ENCODE results near the gene MEIS1.

The MEIS1 gene

GRCh38 chr2:66440708-66441497, 6.0 kb downstream of the MEIS1 start:
- H3K4me1 ChIP-seq (ENCODE audit: control insufficient read depth in 1 of 2, insufficient read depth in 1 of 2, low read depth in 1 of 2, low read length in 1 of 2) = peaks cover 9 to 21% of the 10 kb centered on the region in 2 experiments

DNA sequence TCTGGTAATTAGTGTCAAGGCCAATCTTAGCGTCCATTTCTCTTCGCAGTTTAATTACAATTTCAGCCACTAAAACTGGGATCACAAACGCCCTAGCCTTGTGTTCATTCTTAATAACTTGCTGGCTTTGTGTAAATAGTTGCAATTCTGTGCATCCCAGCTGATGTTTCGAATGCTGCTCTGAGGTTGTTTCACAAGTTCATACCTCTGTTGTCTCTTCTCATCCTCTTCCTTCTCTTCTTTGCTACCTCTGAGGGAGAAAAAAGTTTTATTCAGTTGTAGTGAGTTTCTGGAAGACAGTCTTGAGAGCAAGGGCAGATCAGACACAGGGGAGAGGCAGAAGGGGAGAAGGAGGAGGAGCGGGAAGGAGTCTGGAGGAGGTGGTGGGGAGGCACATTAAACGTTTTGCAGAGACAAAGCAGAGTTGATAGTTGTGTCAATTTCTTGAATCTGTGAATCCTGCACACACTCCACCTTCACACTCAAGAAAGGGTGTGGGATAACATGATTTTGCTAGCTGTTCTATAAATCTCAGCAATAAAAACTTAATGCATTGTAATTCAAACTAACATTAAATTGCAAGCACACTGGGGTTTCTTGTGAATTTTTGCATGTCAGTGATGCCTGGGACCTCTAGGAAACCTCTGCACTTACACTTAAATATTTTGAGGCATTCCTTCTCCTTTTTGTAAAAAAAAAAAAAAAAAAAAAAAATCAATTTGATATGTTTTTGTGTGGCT, 6.8 kb downstream of the MEIS1 start:
- peaks cover 9 to 29% of the 10 kb centered on the region in 2 experiments for H3K4me1 ChIP-seq (ENCODE audit: control insufficient read depth in 1 of 2, insufficient read depth in 1 of 2, low read depth in 1 of 2, low read length in 1 of 2)
- TF ChIP-seq CTCF (IDR thresholded peaks at IDR 0.05) = no peak
- H3K9me3 ChIP-seq = no peaks in the 10 kb centered on the region
- H3K4me3 ChIP-seq (ENCODE audit: low read depth in 1 of 2, low read length in 1 of 2) = no peak overlapping the region
- no peak overlapping the region for H3K27ac ChIP-seq
- H3K36me3 ChIP-seq = no peaks in the 10 kb centered on the region
- H3K27me3 ChIP-seq = peaks cover 100% of the 10 kb centered on the region

More at GRCh38 chr2:66440708-66441497, 6.0 kb downstream of the MEIS1 start:
- Histone ChIP-seq H3K9me3 (no peaks in the 10 kb centered on the region), H3K4me3 (ENCODE audit: low read depth in 1 of 2, low read length in 1 of 2) (no peak overlapping the region), H3K27me3 (peaks cover 100% of the 10 kb centered on the region), H3K36me3 (no peaks in the 10 kb centered on the region), H3K27ac (no peak overlapping the region)
- TF ChIP-seq CTCF (IDR thresholded peaks at IDR 0.05) = no peak

DNA sequence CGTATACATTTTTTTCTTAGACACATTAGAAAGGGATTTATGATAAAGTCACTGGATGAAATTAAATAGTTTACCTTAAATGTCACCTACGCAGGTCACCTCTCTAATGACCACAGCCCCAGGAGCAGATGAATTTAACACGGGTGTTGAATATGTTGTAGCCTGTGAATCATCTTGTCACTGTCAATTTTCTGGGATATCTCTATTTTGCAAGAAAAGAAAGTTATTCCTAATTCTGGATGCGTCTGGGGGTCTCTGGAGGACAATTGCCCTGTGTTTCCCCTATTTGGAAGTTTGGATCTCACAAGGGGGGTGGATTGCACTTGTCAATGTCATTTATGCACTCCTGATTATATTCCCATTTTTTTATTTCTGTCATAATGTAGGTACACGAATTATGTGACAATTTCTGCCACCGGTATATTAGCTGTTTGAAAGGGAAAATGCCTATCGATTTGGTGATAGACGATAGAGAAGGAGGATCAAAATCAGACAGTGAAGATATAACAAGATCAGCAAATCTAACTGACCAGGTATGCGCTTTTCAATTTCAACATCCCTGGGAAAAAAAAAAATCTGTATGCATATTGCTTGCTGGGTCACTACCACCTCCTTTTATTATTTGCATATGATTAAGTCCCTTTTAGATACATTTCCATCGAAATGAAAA, 7.7 kb downstream of the MEIS1 start:
- no peak overlapping the region for H3K27ac ChIP-seq
- H3K4me3 ChIP-seq (ENCODE audit: low read depth in 1 of 2, low read length in 1 of 2) = no peak overlapping the region
- H3K27me3 ChIP-seq = peaks cover 100% of the 10 kb centered on the region

DNA sequence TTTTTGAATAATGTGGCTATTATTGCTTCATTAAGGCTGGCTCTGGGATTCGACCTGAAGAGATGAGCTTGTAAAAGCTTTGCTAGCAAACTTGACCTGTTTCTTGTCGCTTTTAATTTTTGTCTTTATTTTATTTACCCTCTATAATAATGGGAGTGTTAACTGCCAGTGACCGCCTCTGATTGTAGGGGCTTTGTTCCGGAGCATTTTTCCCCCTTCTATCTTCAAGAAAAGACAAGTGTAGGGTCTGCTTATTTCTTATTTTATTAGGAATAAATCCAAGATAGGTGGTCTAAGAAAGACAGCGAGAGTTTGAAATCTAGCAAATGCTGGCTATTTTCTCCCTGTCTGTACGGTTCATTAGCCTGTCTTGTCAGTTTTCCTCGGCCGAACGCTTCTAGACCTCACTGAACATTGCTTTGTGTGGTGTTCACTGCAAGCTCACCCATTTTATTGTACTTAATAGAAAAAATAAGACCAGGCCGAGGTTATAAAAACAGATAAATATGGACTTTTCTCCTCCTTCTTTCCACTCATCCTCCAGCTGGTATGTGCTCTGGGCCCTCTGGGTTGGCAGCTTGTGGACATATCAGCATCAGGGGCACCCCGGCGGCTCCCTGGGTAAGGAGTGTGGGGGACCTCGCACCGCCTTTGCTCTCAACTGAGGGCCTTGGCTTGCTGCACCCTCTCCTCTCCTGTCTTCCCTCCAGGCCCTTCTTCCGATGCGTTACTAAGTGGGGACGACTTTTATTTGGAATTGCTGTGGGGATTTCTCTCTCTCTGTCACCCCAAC, 8.5 kb downstream of the MEIS1 start:
- Histone ChIP-seq H3K9me3 (no peaks in the 10 kb centered on the region), H3K36me3 (no peaks in the 10 kb centered on the region), H3K4me3 (ENCODE audit: low read depth in 1 of 2, low read length in 1 of 2) (no peak overlapping the region), H3K4me1 (ENCODE audit: control insufficient read depth in 1 of 2, insufficient read depth in 1 of 2, low read depth in 1 of 2, low read length in 1 of 2) (peaks cover 9 to 24% of the 10 kb centered on the region in 2 experiments), H3K27me3 (peaks cover 100% of the 10 kb centered on the region), H3K27ac (no peak overlapping the region)
- TF ChIP-seq CTCF (IDR thresholded peaks at IDR 0.05) = no peak

More for the DNA sequence above, 7.7 kb downstream of the MEIS1 start:
- Histone ChIP-seq H3K36me3 (no peaks in the 10 kb centered on the region), H3K9me3 (no peaks in the 10 kb centered on the region), H3K4me1 (ENCODE audit: control insufficient read depth in 1 of 2, insufficient read depth in 1 of 2, low read depth in 1 of 2, low read length in 1 of 2) (peaks cover 9 to 26% of the 10 kb centered on the region in 2 experiments)
- TF ChIP-seq CTCF (IDR thresholded peaks at IDR 0.05) = no peak
